ENCODE measurements around the gene RERE.
"Not testable (repeated sequence)": the region's sequence is repeated elsewhere in the genome, so short reads cannot be mapped to it uniquely, and the experiment has no call there.

The RERE gene

GRCh38 chr1:8607906-8608305 lies 209.5 kb downstream of the RERE start:
- DNase-seq (ENCODE audit: low read depth in 3 of 3), result no peak

DNA sequence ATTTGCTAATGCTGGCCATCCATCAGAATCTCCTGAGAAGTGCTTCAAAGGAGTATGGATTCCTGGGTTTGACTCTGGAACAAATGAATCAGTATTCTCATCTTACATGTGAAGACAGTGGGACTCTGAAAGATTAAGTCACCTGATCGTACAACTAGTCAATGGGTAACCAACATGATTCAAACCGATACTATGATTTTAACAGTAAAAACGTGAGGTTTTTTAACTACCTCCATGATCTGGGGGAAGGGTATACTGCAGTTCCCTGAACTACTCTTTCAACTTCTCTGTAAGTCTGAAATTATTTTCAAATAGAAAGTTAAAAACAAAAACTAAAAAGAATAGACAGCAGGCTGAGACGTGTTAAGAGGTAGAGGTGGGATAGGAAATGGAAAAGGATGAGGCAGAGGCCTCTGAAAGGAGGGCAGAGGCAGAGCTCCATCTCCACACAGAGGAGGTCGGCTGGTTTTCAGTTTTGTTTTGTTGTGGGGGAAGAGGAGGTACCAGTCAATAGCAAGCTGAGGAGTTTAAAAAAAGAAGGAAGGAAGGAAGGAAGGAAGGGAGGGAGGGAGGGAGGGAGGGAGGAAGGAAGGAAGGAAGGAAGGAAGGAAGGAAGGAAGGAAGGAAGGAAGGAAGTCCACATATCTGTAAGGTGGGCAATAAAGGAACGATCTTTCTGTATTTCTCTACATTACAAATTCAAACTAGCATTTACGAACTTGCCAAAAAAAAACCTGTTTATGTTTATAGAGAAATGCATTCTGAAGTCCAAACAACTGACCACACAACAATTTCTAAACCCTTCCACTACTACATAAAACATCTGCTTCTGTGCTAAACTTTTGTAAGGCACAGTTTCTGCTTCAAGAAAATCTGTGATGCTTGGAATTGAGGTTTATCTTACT lies 213.1 kb downstream of the RERE start:
- no peak for DNase-seq (ENCODE audit: low read depth in 3 of 3)

GRCh38 chr1:8603220-8603616 lies 214.2 kb downstream of the RERE start:
- no peak for DNase-seq (ENCODE audit: low read depth in 3 of 3)

DNA sequence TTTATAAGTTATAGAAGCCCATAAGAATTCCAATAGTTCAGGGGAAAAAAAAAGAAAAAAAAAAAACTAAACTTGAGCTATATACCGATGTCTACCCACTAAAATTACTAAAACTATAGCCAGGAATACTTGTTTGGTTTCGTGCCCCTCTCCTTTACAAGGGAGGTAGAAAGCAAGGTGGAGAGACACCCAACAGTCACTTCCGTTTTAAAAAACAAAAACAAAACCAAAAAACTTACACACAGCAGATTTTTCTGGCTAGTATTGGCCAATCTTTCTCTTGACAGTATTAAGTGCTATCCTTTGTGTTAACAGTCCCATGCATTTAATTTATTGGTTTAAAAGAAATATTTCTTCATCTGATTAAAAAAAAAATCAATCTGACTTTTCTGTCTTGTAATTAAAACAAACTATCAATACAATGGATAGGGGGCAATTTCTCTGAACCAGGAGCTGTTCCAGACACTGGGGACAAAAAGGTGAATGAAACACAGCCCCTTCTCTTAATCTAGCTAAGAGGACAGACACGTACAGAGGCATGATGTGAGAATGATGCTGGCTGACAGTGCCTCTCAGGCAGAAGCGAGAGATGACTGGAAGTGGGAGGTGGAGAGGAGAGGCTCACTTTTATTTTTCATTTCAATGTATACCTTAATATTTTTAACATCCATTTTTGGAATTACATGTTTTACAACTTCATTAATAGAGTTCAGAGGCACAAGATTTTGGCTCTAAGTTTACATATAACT lies 214.8 kb downstream of the RERE start:
- no peak for DNase-seq (ENCODE audit: low read depth in 3 of 3)

DNA sequence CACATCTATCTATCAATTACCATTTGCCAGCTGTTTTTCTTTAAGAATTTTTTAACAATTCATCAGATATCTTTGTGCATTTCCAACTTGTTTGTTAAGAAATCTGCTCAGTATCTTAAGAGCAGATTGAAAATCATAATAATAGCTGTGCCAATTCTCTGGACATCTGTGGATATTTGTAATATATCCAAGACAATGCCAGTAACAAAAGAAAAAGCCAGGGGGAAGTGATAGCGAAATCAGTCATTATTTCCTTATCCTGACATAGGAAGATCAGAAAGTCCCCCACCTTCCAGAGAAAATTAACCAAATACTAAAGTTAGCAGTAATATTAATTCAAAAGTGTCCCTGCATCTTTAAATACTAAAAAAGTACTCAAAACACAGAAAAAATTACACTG lies 217.1 kb downstream of the RERE start:
- DNase-seq (ENCODE audit: low read depth in 3 of 3), result no peak

DNA sequence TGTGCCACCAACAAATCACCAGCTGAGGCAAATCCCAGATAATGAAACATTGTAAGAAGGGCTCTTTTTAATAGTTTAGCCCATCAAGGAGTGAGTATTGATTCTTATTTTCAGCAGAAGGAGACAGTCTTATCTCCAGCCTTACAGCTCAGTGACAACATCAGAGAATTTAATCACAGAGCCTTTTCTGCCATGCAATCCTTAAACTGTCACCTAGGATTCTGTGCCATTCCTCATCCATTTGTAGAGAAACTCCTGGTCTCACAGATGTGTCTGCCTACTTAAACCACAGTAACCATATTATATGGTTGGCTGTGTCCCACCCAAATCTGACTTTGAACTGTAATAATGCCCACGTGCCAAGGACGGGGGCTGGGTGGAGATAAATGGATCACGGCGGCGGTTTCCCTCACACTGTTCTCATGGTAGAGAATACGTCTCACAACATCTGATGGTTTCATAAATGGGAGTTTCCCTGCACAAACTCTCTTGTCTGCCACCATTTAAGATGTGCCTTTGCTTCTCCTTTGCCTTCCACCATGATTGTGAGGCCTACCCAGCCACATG lies 217.7 kb downstream of the RERE start:
- no peak for DNase-seq (ENCODE audit: low read depth in 3 of 3)

- DNase-seq (ENCODE audit: low read depth in 3 of 3), result no peak
These were observed 218.7 kb downstream of the RERE start for GRCh38 chr1:8598783-8599182.

- no peak for DNase-seq (ENCODE audit: low read depth in 3 of 3)
These were observed 219.2 kb downstream of the RERE start for GRCh38 chr1:8598060-8598724.

DNA sequence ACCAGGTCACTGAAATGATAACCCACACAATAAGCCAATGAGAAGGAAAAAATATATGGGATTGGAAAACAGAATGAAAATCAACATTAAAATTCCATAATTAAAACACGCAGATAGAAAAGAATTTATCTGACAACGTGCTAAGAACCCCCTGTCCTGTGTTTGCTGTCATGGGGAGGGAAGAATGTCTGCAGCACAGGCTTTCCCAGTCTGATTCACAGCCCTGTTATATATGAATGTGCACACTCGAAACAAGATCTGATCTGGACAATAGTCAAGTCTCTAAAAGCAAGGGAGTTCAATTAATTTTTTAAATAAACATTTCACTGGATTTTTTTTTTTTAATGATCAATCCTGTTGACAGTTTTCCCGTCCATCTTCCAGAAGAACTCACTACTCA lies 220.0 kb downstream of the RERE start:
- no peak for DNase-seq (ENCODE audit: low read depth in 3 of 3)

GRCh38 chr1:8595941-8596340 lies 221.5 kb downstream of the RERE start:
- DNase-seq (ENCODE audit: low read depth in 3 of 3), result no peak

- no peak for DNase-seq (ENCODE audit: low read depth in 3 of 3)
These were observed 222.1 kb downstream of the RERE start for GRCh38 chr1:8595332-8595731.

- not testable (repeated sequence) for DNase-seq (ENCODE audit: low read depth in 3 of 3)
These were observed 224.1 kb downstream of the RERE start for GRCh38 chr1:8593292-8593691.

DNA sequence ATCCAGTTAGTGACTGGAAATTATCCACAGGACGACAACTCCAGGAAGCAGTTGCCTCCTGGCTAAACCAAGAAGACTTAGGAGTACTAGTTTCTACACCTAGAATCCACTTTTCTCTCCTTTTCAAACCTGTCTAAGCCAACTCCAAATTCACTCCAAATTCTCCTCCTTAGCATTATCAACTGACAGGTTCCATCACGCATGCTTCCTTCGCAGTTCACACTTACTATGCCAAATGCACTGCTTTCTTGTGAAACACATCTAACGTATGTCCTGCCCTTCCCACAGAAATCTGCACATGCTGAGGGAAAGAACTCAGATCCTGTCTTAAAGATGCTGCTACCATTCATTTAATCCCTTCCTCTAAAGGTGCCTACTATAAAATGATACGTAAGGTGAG lies 225.9 kb downstream of the RERE start:
- DNase-seq (ENCODE audit: low read depth in 3 of 3), result no peak

GRCh38 chr1:8590721-8591351 lies 226.6 kb downstream of the RERE start:
- DNase-seq (ENCODE audit: low read depth in 3 of 3), result no peak

DNA sequence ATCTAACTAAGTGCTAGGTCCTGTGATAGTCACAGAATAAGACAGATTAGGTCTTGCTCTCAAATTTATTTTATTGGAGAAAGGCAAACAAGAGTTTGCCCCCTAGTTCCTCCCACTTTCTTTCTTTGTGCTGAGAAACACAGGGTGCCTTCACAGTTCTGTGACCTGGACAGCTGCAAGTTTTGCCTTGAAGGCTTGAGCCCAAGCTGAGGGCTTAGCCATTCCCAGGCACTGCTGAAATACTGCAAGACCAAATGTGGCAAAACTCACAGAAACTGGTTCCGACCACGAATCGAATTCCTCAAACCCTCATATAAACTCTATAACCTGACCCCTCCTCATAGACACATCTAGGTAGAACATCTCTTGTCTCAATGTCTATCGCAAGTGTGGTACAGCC lies 227.9 kb downstream of the RERE start:
- DNase-seq (ENCODE audit: low read depth in 3 of 3), result no peak

DNA sequence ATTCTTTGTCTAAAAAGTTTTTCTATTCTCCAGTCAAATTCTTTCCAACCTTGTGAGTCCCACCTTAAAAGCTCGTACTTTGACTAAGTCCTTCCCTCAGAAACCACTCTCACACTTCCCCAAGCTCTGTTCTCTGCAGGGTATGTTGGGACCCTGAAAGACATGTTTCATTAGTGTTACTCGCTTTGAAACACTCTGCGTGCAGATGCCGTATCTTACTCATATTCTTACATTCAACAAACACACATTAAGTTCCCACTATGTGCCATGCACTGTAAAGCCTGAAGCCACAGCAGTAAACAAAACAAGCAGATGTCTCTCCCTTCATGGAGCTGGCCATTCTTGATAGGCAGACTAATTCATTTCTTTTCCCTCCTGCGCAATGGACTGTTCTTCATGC lies 229.7 kb downstream of the RERE start:
- DNase-seq (ENCODE audit: low read depth in 3 of 3), result no peak

GRCh38 chr1:8586438-8586837 lies 231.0 kb downstream of the RERE start:
- no peak for DNase-seq (ENCODE audit: low read depth in 3 of 3)

DNA sequence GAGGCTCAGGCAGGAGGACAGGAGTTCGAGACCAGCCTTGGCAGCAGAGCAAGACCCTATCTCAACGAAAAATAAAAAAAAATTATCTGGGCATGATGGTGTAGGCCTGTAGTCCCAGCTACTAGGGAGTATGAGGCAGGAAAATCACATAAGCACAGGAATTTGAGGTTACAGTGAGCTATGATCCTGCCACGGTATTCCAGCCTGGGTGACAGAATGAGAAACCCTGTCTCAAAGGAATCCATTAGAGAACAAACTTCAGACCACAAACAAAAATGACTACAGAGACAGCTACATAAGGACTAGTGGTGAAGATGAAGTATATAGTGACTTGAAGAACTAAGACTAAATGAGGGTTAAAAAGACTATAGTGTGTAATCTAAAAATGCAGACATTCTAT lies 233.1 kb downstream of the RERE start:
- no peak for DNase-seq (ENCODE audit: low read depth in 3 of 3)

DNA sequence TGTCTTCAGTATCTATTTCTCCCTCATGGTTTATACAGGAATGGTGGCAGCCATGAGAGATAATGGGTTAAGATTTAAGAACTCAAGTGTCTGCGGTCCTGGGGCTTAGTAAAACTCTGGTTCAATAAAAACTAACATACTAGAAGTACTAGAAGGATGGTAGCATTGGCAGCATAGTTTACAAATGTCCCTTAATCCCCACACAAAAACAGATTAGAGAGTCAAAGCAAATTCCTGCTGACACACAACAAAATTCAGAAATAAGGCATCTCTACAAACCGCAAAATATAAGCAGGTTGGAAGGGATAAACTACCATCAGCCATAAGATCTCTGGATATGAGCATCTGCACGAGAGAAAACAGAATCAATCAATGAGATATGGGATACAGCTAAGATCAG lies 234.4 kb downstream of the RERE start:
- no peak for DNase-seq (ENCODE audit: low read depth in 3 of 3)

GRCh38 chr1:8580566-8580965 lies 236.9 kb downstream of the RERE start:
- DNase-seq (ENCODE audit: low read depth in 3 of 3), result no peak

DNA sequence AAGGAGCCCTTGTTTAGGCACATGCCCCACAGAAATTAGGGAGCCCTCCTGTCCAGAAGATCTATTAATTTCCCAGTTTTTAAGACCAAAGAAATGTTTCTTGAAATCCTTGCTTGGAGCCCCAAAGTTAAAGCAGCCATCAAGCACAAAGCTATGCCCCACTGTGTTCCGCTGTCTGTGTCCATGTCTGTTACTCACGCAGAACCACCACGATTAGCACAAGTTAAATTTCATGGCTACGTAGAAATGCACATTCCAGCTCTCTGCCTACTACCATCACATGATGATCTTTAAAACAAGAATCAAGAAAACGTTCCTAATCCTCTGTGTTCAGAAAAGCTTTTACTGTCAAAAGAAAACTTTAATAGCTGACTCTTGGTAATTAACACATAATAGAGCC lies 238.5 kb downstream of the RERE start:
- DNase-seq (ENCODE audit: low read depth in 3 of 3), result no peak
